Measurements from ENCODE around the gene ARHGAP26. TPM values are rescaled to one million over a fixed set of nuclear protein-coding genes. Genes with fewer than 3 reads are reported as not detected.

ARHGAP26 gene
- polyA plus RNA-seq, 1 donor (not counting 4 experiments of a cell fraction or from before 2014, with no cell fraction given), result 3.9 TPM

DNA sequence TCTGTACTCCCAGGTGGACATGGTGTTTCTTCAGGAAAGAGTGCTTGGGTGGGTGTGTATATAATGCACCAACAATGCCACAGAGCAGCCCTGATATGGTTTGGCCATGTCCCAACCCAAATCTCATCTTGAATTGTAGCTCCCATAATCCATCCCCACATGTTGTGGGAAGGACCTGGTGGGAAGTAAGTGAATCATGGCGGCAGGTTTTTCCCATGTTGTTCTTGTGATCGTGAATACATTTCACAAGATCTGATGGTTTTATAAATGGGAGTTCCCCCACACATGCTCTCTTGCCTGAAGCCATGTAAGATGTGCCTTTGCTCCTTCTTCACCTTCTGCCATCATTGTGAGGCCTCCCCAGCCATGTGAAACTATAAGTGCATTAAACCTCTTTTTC lies 474.8 kb downstream of the ARHGAP26 start:
- H3K9ac ChIP-seq (ENCODE audit: control insufficient read depth, extremely low read depth, insufficient read depth, low read length), result peak overlapping the region; percentile 83
- TF ChIP-seq EZH2 (IDR thresholded peaks at IDR 0.05; ENCODE audit: low read length), result no peak
- TF ChIP-seq, protein P1, sequence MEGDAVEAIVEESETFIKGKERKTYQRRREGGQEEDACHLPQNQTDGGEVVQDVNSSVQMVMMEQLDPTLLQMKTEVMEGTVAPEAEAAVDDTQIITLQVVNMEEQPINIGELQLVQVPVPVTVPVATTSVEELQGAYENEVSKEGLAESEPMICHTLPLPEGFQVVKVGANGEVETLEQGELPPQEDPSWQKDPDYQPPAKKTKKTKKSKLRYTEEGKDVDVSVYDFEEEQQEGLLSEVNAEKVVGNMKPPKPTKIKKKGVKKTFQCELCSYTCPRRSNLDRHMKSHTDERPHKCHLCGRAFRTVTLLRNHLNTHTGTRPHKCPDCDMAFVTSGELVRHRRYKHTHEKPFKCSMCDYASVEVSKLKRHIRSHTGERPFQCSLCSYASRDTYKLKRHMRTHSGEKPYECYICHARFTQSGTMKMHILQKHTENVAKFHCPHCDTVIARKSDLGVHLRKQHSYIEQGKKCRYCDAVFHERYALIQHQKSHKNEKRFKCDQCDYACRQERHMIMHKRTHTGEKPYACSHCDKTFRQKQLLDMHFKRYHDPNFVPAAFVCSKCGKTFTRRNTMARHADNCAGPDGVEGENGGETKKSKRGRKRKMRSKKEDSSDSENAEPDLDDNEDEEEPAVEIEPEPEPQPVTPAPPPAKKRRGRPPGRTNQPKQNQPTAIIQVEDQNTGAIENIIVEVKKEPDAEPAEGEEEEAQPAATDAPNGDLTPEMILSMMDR (optimal IDR thresholded peaks at IDR 0.05 in 1 of 3, IDR thresholded peaks at IDR 0.05 in 1 of 3, conservative IDR thresholded peaks at IDR 0.05 in 1 of 3; ENCODE audit: extremely low read depth in 1 of 3, insufficient read depth in 2 of 3, low read length in 3 of 3), result no peak
- peak overlapping the region; percentile 99 for H3K27ac ChIP-seq (ENCODE audit: control insufficient read depth, insufficient read depth, low read length)
- H3K4me1 ChIP-seq (ENCODE audit: control insufficient read depth, extremely low read depth, insufficient read depth, low read length), result peaks cover 67% of the 10 kb centered on the region
- no peaks in the 10 kb centered on the region for H3K9me3 ChIP-seq (ENCODE audit: control insufficient read depth, low read depth, low read length)
- H3K9me1 ChIP-seq (ENCODE audit: control insufficient read depth, extremely low read depth, insufficient read depth, low read length), result no peaks in the 10 kb centered on the region
- no peaks in the 10 kb centered on the region for H3K79me2 ChIP-seq (ENCODE audit: control insufficient read depth, insufficient read depth, low read length)
- no peaks in the 10 kb centered on the region for H4K20me1 ChIP-seq (ENCODE audit: control insufficient read depth, extremely low read depth, insufficient read depth, low read length)
- dilution Hi-C loops (cut with MboI; ENCODE audit: extremely low pct_ligation_motif_present, low sequenced_read_pairs), result no loop called here
- H3K27me3 ChIP-seq (ENCODE audit: control insufficient read depth, extremely low read depth, insufficient read depth, low read length), result no peaks in the 10 kb centered on the region
- no peak for DNase-seq (ENCODE audit: low read depth, low spot score)
- H3K4me3 ChIP-seq (ENCODE audit: control insufficient read depth in 2 of 3, extremely low read depth in 1 of 3, insufficient read depth in 2 of 3, low read depth in 1 of 3, low read length in 3 of 3), result peak overlapping the region in 1 of 3 experiments; percentile 8
- H3K36me3 ChIP-seq (ENCODE audit: control insufficient read depth in 2 of 2, extremely low read depth in 1 of 2, insufficient read depth in 2 of 2, low read length in 2 of 2), result no peaks in the 10 kb centered on the region
- H3K4me2 ChIP-seq (ENCODE audit: control insufficient read depth, extremely low read depth, insufficient read depth, low read depth, low read length), result peak overlapping the region; percentile 87
- FAIRE-seq, result no peak
- no peak overlapping the region for H2AFZ ChIP-seq (ENCODE audit: control insufficient read depth, low read length)

- Histone ChIP-seq H3K36me3 (ENCODE audit: control insufficient read depth in 2 of 2, extremely low read depth in 1 of 2, insufficient read depth in 2 of 2, low read length in 2 of 2) (no peaks in the 10 kb centered on the region), H3K9me1 (ENCODE audit: control insufficient read depth, extremely low read depth, insufficient read depth, low read length) (no peaks in the 10 kb centered on the region), H3K4me1 (ENCODE audit: control insufficient read depth, extremely low read depth, insufficient read depth, low read length) (peaks cover 73% of the 10 kb centered on the region), H2AFZ (ENCODE audit: control insufficient read depth, low read length) (no peak overlapping the region), H3K9ac (ENCODE audit: control insufficient read depth, extremely low read depth, insufficient read depth, low read length) (peak overlapping the region; percentile 10), H3K9me3 (ENCODE audit: control insufficient read depth, low read depth, low read length) (no peaks in the 10 kb centered on the region), H3K79me2 (ENCODE audit: control insufficient read depth, insufficient read depth, low read length) (no peaks in the 10 kb centered on the region), H3K4me3 (ENCODE audit: control insufficient read depth in 2 of 3, extremely low read depth in 1 of 3, insufficient read depth in 2 of 3, low read depth in 1 of 3, low read length in 3 of 3) (no peak overlapping the region), H3K4me2 (ENCODE audit: control insufficient read depth, extremely low read depth, insufficient read depth, low read depth, low read length) (peak overlapping the region; percentile 57), H3K27ac (ENCODE audit: control insufficient read depth, insufficient read depth, low read length) (peak overlapping the region; percentile 99), H3K27me3 (ENCODE audit: control insufficient read depth, extremely low read depth, insufficient read depth, low read length) (no peaks in the 10 kb centered on the region), H4K20me1 (ENCODE audit: control insufficient read depth, extremely low read depth, insufficient read depth, low read length) (no peaks in the 10 kb centered on the region)
- TF ChIP-seq, protein P1 (optimal IDR thresholded peaks at IDR 0.05 in 1 of 3, IDR thresholded peaks at IDR 0.05 in 1 of 3, conservative IDR thresholded peaks at IDR 0.05 in 1 of 3; ENCODE audit: extremely low read depth in 1 of 3, insufficient read depth in 2 of 3, low read length in 3 of 3), result no peak
- TF ChIP-seq EZH2 (IDR thresholded peaks at IDR 0.05; ENCODE audit: low read length), result no peak
- FAIRE-seq (peak; percentile 92), DNase-seq (ENCODE audit: low read depth, low spot score) (peak; percentile 78)
- dilution Hi-C loops (cut with MboI; ENCODE audit: extremely low pct_ligation_motif_present, low sequenced_read_pairs), result no loop called here
Measured at GRCh38 chr5:143245929-143246561, 475.9 kb downstream of the ARHGAP26 start.

Data from keratinocyte (primary cell).